ENCODE results near the gene ARL5C. TPM values are rescaled to one million over a fixed set of nuclear protein-coding genes. Genes with fewer than 3 reads are reported as not detected.
A peak's percentile ranks its signal among the peaks of the same experiment; 100 is the strongest.
"Not testable (repeated sequence)": the region's sequence is repeated elsewhere in the genome, so short reads cannot be mapped to it uniquely, and the experiment has no call there.

ARL5C gene
- total and polyA plus RNA-seq, 5 donors from 2014 or later, result not detected

DNA sequence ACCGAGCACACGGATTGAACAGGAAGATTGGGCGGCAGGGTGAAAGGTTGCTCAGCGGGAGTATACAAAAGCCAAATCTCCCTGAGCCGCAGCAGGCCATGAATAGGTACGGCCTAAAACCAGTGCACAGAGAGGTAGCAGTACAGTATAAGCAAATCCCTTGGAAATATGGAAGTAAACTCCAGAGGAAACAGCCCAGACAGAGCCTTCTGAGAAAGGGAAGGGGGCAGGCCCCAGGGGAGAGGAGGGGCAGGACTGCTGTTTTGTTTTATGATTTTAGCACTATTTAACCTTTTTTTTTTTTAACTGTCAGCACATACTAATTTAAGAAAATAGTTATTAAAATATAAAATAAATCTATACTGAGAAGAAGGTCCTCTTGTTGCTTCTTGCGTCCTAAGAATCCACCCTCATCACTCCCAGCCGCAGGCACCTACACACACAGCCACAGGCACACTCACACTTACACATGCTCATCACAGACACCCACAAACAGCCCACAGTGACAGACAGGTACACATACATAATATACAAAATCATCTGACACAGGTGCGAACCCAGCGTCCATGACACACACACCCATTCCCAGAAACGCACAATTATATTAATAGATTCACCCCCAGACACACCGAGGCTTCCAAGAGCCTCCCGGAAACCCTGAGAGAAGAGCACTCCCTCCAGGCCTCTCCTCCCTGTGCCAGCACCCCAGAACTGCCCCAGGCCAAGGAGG is 27.4 kb downstream of the ARL5C start:
- H3K9me3 Mint-ChIP-seq, result peaks cover 0 to 3% (median 0%) of the 10 kb centered on the region in 7 donors
- no peak overlapping the region for H3K4me3 ChIP-seq (ENCODE audit: low read depth, low read length)
- DNase-seq (no peak), ATAC-seq (ENCODE audit: low read depth in 2 of 2) (no peak)
- no peaks in the 10 kb centered on the region for H3K4me1 ChIP-seq (ENCODE audit: control insufficient read depth, insufficient read depth, low read length, poor library complexity, severe bottlenecking)
- H3K4me1 Mint-ChIP-seq, result no peaks in the 10 kb centered on the region
- no peaks in the 10 kb centered on the region for H3K9me3 ChIP-seq (ENCODE audit: control insufficient read depth in 2 of 2, low read length in 2 of 2)
- no peak overlapping the region for H3K4me3 Mint-ChIP-seq
- no peak overlapping the region for H3K27ac ChIP-seq (ENCODE audit: insufficient read depth, low read length, poor library complexity, severe bottlenecking)
- peak overlapping the region in 1 of 3 donors; percentile 76 for H3K27ac Mint-ChIP-seq
- H3K36me3 ChIP-seq (ENCODE audit: control insufficient read depth, insufficient read depth, low read length), result no peaks in the 10 kb centered on the region
- H3K27me3 Mint-ChIP-seq, result peaks cover 12% of the 10 kb centered on the region
- no peaks in the 10 kb centered on the region for H3K36me3 Mint-ChIP-seq
- no peaks in the 10 kb centered on the region for H3K27me3 ChIP-seq (ENCODE audit: control insufficient read depth, insufficient read depth, low read length)

DNA sequence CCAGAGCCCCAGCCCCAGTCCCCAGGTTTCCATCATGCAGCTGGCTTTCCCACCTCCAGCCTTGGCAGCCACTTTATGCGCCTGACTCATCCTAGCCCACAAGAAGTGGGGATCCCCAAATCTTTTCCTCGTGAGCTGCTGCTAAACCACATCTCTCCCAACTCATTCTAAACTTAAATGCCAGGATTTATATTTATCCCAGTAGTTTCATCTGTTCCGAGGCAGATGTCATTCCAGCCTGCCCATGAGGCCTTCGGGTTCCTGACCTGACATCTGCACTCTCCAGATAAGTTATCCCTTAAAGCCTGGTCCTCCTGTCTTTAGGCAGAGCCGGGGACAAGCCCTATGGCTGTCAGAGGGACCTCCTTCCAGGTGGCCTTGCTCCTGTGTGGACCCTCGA is 31.1 kb downstream of the ARL5C start:
- Histone ChIP-seq H3K4me1 (ENCODE audit: control insufficient read depth, insufficient read depth, low read length, poor library complexity, severe bottlenecking) (no peaks in the 10 kb centered on the region), H3K9me3 (ENCODE audit: control insufficient read depth in 2 of 2, low read length in 2 of 2) (no peaks in the 10 kb centered on the region), H3K27ac (ENCODE audit: insufficient read depth, low read length, poor library complexity, severe bottlenecking) (no peak overlapping the region), H3K27me3 (ENCODE audit: control insufficient read depth, insufficient read depth, low read length) (no peaks in the 10 kb centered on the region), H3K36me3 (ENCODE audit: control insufficient read depth, insufficient read depth, low read length) (no peaks in the 10 kb centered on the region), H3K4me3 (ENCODE audit: low read depth, low read length) (no peak overlapping the region)
- Mint-ChIP-seq H3K4me1 (no peaks in the 10 kb centered on the region), H3K4me3 (no peak overlapping the region), H3K36me3 (no peaks in the 10 kb centered on the region), H3K27ac (peak overlapping the region in 1 of 3 donors; percentile 29), H3K9me3 (peaks cover 0 to 3% (median 0%) of the 10 kb centered on the region in 7 donors), H3K27me3 (peaks cover 12% of the 10 kb centered on the region)
- ATAC-seq (ENCODE audit: low read depth in 2 of 2) (no peak), DNase-seq (no peak)

DNA sequence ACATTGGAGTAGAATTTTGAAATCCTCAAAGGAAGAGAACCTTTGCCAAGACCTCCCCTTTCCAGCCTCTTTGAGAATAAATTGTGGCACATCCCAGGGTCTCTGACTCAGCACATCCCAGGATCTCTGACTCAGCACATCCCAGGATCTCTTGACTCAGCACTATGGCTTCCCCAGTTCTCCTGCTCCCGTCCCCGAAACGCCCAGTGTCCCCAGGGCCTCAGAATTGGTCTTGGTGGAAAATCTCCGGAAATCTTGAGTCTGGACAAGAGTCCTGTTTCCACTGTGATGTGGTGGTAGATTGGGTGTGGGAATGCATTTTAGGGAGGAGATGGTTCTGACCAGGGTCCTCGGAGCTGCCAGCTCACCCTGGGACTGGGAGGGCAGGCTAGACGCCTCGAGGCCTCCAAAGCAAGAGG is 33.8 kb downstream of the ARL5C start:
- H3K36me3 Mint-ChIP-seq, result no peaks in the 10 kb centered on the region
- H3K27ac Mint-ChIP-seq, result peak overlapping the region in 1 of 3 donors; percentile 42
- Histone ChIP-seq H3K4me1 (ENCODE audit: control insufficient read depth, insufficient read depth, low read length, poor library complexity, severe bottlenecking) (no peaks in the 10 kb centered on the region), H3K27ac (ENCODE audit: insufficient read depth, low read length, poor library complexity, severe bottlenecking) (no peak overlapping the region), H3K27me3 (ENCODE audit: control insufficient read depth, insufficient read depth, low read length) (no peaks in the 10 kb centered on the region), H3K36me3 (ENCODE audit: control insufficient read depth, insufficient read depth, low read length) (no peaks in the 10 kb centered on the region), H3K4me3 (ENCODE audit: low read depth, low read length) (no peak overlapping the region), H3K9me3 (ENCODE audit: control insufficient read depth in 2 of 2, low read length in 2 of 2) (no peaks in the 10 kb centered on the region)
- ATAC-seq (ENCODE audit: low read depth in 2 of 2) (no peak), DNase-seq (no peak)
- no peak overlapping the region for H3K4me3 Mint-ChIP-seq
- H3K27me3 Mint-ChIP-seq, result peaks cover 5% of the 10 kb centered on the region
- peaks cover 0 to 3% (median 0%) of the 10 kb centered on the region in 7 donors for H3K9me3 Mint-ChIP-seq
- peaks cover 0 to 2% (median 0%) of the 10 kb centered on the region in 4 donors for H3K4me1 Mint-ChIP-seq

DNA sequence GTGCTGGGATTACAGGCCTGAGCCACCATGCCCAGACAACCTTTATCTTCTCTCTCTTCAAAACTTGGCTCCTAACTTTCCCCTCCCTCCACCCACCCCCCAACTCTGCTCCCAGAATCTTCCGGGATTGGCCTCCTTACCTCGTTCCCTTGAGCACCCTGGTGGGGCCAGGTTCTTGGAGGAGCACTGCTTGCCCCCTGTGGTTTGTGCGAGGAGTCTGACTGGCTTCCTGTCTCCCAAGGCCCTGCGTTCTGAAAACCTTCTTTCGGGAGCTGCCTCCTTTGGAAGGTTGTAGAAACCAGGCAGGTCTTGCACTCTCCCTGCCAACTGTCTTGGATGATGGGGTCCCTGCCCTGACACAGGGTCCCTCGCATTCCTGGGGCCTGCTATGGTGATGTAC is 34.3 kb downstream of the ARL5C start:
- peaks cover 0 to under 1% (median 0%) of the 10 kb centered on the region in 7 donors for H3K9me3 Mint-ChIP-seq
- peaks cover 0 to 3% (median 0%) of the 10 kb centered on the region in 4 donors for H3K4me1 Mint-ChIP-seq
- Histone ChIP-seq H3K4me1 (ENCODE audit: control insufficient read depth, insufficient read depth, low read length, poor library complexity, severe bottlenecking) (no peaks in the 10 kb centered on the region), H3K9me3 (ENCODE audit: control insufficient read depth in 2 of 2, low read length in 2 of 2) (no peaks in the 10 kb centered on the region), H3K27me3 (ENCODE audit: control insufficient read depth, insufficient read depth, low read length) (no peaks in the 10 kb centered on the region), H3K36me3 (ENCODE audit: control insufficient read depth, insufficient read depth, low read length) (no peaks in the 10 kb centered on the region), H3K4me3 (ENCODE audit: low read depth, low read length) (no peak overlapping the region), H3K27ac (ENCODE audit: insufficient read depth, low read length, poor library complexity, severe bottlenecking) (no peak overlapping the region)
- no peaks in the 10 kb centered on the region for H3K36me3 Mint-ChIP-seq
- ATAC-seq (ENCODE audit: low read depth in 2 of 2), result no peak
- DNase-seq, result no peak
- H3K27me3 Mint-ChIP-seq, result no peaks in the 10 kb centered on the region
- H3K27ac Mint-ChIP-seq, result no peak overlapping the region
- no peak overlapping the region for H3K4me3 Mint-ChIP-seq

DNA sequence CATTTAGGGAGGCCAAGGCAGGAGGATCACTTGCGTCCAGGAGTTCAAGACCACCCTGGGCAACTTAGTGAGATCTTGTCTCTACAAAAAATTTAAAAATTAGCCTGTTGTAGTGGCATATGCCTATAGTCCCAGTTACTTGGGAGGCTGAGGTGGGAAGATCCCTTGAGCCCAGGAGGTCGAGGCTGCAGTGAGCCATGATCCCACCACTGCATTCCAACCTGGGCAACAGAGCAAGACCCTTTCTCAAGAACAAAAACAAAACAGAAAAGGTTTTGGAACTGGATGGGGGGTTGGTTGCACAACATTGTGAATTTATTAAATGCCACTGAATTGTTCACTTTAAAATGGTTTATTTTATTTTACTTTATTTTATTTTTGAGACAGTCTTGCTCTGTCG is 35.8 kb downstream of the ARL5C start:
- H3K27me3 Mint-ChIP-seq, result no peaks in the 10 kb centered on the region
- no peaks in the 10 kb centered on the region for H3K9me3 Mint-ChIP-seq
- no peaks in the 10 kb centered on the region for H3K27me3 ChIP-seq (ENCODE audit: control insufficient read depth, insufficient read depth, low read length)
- no peaks in the 10 kb centered on the region for H3K36me3 ChIP-seq (ENCODE audit: control insufficient read depth, insufficient read depth, low read length)
- no peaks in the 10 kb centered on the region for H3K36me3 Mint-ChIP-seq
- DNase-seq (no peak), ATAC-seq (ENCODE audit: low read depth in 2 of 2) (no peak)
- no peaks in the 10 kb centered on the region for H3K9me3 ChIP-seq (ENCODE audit: control insufficient read depth in 2 of 2, low read length in 2 of 2)
- no peak overlapping the region for H3K27ac ChIP-seq (ENCODE audit: insufficient read depth, low read length, poor library complexity, severe bottlenecking)
- H3K4me1 Mint-ChIP-seq, result peaks cover 0 to 3% (median 0%) of the 10 kb centered on the region in 4 donors
- no peak overlapping the region for H3K4me3 Mint-ChIP-seq
- H3K4me3 ChIP-seq (ENCODE audit: low read depth, low read length), result no peak overlapping the region
- peak overlapping the region in 2 of 3 donors; percentile 55 to 75 for H3K27ac Mint-ChIP-seq
- no peaks in the 10 kb centered on the region for H3K4me1 ChIP-seq (ENCODE audit: control insufficient read depth, insufficient read depth, low read length, poor library complexity, severe bottlenecking)

DNA sequence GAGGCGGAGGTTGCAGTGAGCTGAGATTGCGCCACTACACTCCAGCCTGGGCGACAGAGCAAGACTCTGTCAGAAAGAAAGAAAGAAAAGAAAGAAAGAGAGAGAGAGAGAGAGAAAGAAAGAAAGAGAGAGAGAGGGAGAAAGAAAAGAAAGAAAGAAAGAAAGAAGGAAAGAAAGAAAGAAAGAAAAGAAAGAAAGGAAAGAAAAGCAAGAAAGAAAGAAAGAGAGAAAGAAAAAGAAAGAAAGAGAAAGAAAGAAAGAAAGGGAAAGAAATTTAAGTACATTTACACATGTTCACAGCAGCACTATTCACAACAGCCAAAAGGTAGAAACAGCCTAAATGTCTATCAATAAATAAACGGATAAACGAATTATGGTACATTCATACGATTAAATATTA is 36.4 kb downstream of the ARL5C start:
- not testable (repeated sequence) for H3K36me3 Mint-ChIP-seq; H3K9me3 ChIP-seq (ENCODE audit: control insufficient read depth in 2 of 2, low read length in 2 of 2); H3K36me3 ChIP-seq (ENCODE audit: control insufficient read depth, insufficient read depth, low read length); ATAC-seq (ENCODE audit: low read depth in 2 of 2); H3K4me1 ChIP-seq (ENCODE audit: control insufficient read depth, insufficient read depth, low read length, poor library complexity, severe bottlenecking); DNase-seq; H3K27me3 ChIP-seq (ENCODE audit: control insufficient read depth, insufficient read depth, low read length); H3K27ac ChIP-seq (ENCODE audit: insufficient read depth, low read length, poor library complexity, severe bottlenecking); H3K27me3 Mint-ChIP-seq; H3K4me3 ChIP-seq (ENCODE audit: low read depth, low read length); H3K9me3 Mint-ChIP-seq; H3K4me1 Mint-ChIP-seq; H3K4me3 Mint-ChIP-seq
- peak overlapping the region; percentile 65 to 79 (median 75) for H3K27ac Mint-ChIP-seq

DNA sequence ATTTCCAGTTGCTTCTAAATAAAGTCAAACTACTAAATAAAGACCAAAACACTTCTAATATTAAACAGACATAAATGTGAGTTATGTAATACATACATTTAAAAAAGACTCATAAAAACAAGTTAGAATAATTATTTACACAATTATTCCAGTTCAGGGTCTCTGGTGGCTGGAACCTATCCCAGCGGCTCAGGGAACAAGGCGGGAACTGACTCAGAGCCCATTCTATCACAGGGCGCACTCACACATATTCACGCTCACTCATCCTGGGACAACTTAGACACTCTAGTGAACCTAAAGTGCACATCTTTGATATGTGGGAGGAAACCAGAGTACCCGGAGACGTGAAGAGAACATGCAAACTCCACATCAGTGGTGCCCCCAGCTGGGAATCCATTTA is 39.5 kb downstream of the ARL5C start:
- H3K36me3 Mint-ChIP-seq, result no peaks in the 10 kb centered on the region

More for the DNA sequence above, 39.5 kb downstream of the ARL5C start:
- H3K27me3 Mint-ChIP-seq, result no peaks in the 10 kb centered on the region
- Histone ChIP-seq H3K4me3 (ENCODE audit: low read depth, low read length) (no peak overlapping the region), H3K4me1 (ENCODE audit: control insufficient read depth, insufficient read depth, low read length, poor library complexity, severe bottlenecking) (no peaks in the 10 kb centered on the region), H3K27ac (ENCODE audit: insufficient read depth, low read length, poor library complexity, severe bottlenecking) (no peak overlapping the region), H3K27me3 (ENCODE audit: control insufficient read depth, insufficient read depth, low read length) (no peaks in the 10 kb centered on the region), H3K36me3 (ENCODE audit: control insufficient read depth, insufficient read depth, low read length) (no peaks in the 10 kb centered on the region), H3K9me3 (ENCODE audit: control insufficient read depth in 2 of 2, low read length in 2 of 2) (no peaks in the 10 kb centered on the region)
- no peak overlapping the region for H3K27ac Mint-ChIP-seq
- ATAC-seq (ENCODE audit: low read depth in 2 of 2) (no peak), DNase-seq (no peak)
- H3K4me1 Mint-ChIP-seq, result peaks cover 0 to 3% (median 0%) of the 10 kb centered on the region in 4 donors
- no peak overlapping the region for H3K4me3 Mint-ChIP-seq
- no peaks in the 10 kb centered on the region for H3K9me3 Mint-ChIP-seq

Measured in CD4-positive, CD25-positive, alpha-beta regulatory T cell (primary cell).